Measurements from ENCODE around the gene SUPT3H.
"Not testable (repeated sequence)": the region's sequence is repeated elsewhere in the genome, so short reads cannot be mapped to it uniquely, and the experiment has no call there.

The SUPT3H gene

DNA sequence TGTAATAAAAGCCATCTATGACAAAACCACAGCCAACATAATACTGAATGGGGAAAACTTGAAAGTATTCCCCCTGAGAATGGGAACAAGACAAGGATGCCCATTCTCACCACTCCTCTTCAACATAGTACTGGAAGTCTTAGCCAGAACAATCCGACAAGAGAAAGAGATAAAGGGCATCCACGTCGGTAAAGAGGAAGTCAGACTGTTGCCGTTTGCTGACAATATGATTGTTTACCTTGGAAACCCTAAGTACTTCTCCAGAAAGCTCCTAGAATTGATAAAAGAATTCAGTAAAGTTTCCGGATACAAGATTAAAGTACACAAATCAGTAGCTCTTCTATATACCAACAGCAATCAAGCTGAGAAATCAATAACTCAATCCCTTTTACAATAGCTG lies 63.6 kb downstream of the SUPT3H start:
- DNase-seq, result no peak

- peak; percentile 14 for DNase-seq
These were observed 67.5 kb downstream of the SUPT3H start for GRCh38 chr6:45310118-45310788.

DNA sequence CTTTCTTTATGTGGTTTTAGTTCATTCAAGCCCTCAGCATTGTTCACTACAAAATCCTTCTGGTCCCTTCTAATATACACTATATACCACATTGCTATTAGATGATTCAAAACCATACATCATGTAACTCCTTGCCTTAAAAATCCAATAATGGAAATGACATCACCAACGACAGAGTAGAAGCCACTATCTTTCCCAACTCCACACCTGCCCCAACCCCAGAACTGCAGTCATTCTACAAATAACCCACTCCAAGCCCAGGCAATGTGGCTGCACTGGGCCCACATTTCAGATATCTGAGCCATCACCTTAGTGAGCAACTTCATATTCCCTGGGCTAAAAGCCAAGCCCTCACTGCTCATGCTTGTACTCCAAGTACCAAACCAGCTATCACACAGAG lies 72.2 kb downstream of the SUPT3H start:
- DNase-seq, result no peak

- DNase-seq, result no peak
These were observed 74.9 kb downstream of the SUPT3H start for GRCh38 chr6:45302832-45303231.

- no peak for DNase-seq
These were observed 76.2 kb downstream of the SUPT3H start for GRCh38 chr6:45301348-45302142.

DNA sequence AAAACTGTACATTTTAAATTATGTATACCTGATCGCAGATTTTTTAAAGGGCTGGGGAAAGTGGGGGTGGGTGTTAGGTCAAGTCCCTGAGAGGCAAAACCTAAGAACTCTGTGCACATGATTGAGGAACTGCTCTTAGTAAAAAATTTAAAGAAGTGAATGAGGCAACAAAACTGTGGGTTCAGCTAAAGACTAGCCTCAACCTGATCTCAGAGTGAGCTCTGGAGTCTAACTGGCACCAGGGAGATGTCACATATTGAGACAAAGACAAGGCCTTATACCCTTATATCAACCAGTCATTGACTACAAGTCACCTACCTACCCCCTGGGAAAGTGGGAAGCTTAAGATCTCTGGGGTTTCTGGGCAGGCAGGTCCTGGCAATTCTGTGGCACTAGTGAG lies 77.0 kb downstream of the SUPT3H start:
- DNase-seq, result no peak

- no peak for DNase-seq
These were observed 78.6 kb downstream of the SUPT3H start for GRCh38 chr6:45299096-45299581.

GRCh38 chr6:45297320-45297719 lies 80.4 kb downstream of the SUPT3H start:
- DNase-seq, result no peak

GRCh38 chr6:45294065-45294701 lies 83.6 kb downstream of the SUPT3H start:
- DNase-seq, result not testable (repeated sequence)

- DNase-seq, result no peak
These were observed 84.4 kb downstream of the SUPT3H start for GRCh38 chr6:45293306-45293705.

- no peak for DNase-seq
These were observed 87.8 kb downstream of the SUPT3H start for GRCh38 chr6:45289751-45290514.

DNA sequence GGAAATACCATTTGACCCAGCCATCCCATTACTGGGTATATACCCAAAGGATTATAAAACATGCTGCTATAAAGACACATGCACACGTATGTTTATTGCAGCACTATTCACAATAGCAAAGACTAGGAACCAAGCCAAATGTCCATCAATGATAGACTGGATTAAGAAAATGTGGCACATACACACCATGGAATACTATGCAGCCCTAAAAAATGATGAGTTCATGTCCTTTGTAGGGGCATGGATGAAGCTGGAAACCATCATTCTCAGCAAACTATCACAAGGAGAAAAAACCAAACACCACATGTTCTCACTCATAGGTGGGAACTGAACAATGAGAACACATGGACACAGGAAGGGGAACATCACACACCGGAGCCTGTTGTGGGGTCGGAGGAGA lies 91.0 kb downstream of the SUPT3H start:
- DNase-seq, result not testable (repeated sequence)

GRCh38 chr6:45278367-45278766 lies 99.4 kb downstream of the SUPT3H start:
- no peak for DNase-seq

DNA sequence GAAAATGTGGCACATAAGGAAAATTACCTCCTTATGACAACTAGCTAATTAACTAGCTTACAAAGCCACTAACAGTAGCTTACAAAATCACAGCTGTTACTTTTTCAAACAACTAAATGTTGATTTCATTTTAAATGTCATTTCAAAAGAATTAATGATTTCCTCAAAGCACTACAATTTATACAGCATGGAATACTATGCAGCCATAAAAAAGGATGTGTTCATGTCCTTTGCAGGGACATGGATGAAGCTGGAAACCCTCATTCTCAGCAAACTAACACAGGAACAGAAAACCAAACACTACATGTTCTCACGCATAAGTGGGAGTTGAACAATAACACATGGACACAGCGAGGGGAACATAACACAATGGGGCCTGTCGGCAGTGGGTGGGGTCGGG lies 100.0 kb downstream of the SUPT3H start:
- not testable (repeated sequence) for DNase-seq

- DNase-seq, result no peak
These were observed 102.4 kb downstream of the SUPT3H start for GRCh38 chr6:45275358-45275757.

DNA sequence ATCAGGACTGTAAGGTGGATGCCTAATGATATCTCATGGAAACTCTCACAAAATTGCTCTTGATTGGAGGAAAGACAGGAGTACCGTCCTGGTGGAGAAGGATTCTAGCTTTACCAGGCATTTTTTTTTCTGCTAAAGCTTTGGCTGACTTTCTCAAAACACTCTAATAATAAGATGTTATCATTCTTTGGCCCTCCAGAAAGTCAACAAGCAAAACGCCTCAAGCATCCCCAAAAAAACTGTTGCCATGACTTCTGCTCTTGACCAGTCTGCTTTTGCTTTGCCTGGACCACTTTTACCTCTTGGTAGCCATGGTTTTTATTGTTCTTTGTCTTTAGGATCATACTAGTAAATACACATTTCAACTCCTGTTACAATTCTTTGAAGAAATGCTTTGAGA lies 105.1 kb downstream of the SUPT3H start:
- no peak for DNase-seq

DNA sequence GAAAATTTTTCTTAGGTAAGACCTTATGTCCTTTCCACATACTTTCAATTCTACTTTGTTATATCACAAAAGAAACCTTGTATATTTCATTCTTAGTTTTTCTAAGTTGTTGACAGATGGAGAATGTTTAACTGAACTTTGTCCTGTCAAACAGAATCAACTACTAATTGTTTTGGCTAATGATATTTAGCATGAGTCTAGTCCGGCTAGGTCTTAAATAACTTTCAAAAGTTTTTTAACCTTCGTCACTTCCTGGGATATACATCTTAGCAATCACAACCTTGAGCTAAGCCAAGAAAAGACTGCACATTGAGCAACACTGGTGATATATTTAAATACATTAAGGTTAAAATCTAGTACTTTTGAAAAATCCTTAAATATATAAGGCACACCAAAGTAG lies 112.5 kb downstream of the SUPT3H start:
- DNase-seq, result no peak

GRCh38 chr6:45260696-45261095 lies 117.0 kb downstream of the SUPT3H start:
- DNase-seq, result no peak

GRCh38 chr6:45256697-45257695 lies 120.7 kb downstream of the SUPT3H start:
- no peak for DNase-seq

DNA sequence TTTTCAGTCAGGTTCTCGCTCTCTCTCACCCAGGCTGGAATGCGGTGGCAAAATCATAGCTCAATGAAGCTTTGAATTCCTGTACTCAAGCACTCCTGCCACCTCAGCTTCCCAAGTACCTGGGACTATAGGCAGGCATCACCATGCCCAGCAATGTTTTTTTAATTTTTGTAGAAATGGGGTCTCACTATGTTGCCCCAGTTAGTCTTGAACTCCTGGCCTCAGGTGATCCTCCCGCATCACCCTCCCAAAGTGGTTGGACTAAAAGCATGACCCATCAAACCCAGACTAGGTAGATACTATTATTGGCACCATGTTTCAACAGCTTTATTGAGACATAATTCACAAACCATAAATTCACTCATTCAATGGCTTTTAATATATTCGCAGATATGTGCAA lies 122.3 kb downstream of the SUPT3H start:
- DNase-seq, result no peak

DNA sequence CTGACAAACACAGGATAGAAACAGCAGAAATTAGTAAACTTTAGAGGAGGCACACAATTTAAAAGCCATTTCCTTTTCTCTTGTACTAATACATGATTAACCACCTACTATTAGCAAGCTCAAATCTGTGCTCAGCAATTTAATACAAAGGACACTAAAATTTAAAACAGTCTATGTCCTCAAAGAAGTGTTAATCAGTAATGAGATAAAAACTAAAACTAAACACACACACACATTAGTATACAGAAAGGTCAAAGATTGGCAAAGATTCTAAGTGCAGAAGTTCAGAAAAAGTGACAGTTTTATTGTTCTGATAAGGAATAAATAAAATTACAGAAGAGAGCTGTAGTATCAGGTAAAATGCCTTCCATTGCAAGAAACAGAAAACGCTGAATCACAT lies 123.5 kb downstream of the SUPT3H start:
- no peak for DNase-seq

- no peak for DNase-seq
These were observed 124.3 kb downstream of the SUPT3H start for GRCh38 chr6:45253453-45253852.
